NCI-H2171 (cell line): Measurements from ENCODE around the gene SETBP1.

ENCODE experiments used
- DNase-seq: peaks from one replicate; lab custom pipeline; 2025; lab: John Stamatoyannopoulos, UW

The SETBP1 gene

GRCh38 chr18:45026162-45026561, 345.5 kb downstream of the SETBP1 start:
- DNase-seq = no peak

DNA sequence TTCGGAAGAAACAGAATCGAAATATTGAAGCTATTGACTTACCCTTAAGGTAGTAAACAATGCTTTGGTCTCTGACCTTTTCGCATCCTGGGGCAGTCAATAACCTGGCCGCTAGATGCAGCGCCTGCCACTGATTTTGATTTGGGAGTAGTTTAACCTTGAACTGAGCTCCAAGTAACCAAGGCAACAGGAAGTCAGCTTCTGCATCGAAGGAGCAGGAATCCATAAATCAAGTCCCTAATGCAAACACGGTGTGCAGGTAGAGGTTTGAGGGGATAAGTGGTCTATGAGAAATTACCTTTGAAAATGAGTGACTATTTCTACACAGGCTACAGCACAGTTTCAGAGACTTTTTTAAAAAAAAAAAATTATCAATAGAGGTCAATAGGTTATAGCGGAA, 353.5 kb downstream of the SETBP1 start:
- DNase-seq = no peak

- DNase-seq = no peak
Observed at GRCh38 chr18:45037618-45038017, 356.9 kb downstream of the SETBP1 start.

- DNase-seq = no peak
Observed at GRCh38 chr18:45039376-45039775, 358.7 kb downstream of the SETBP1 start.

- no peak for DNase-seq
Observed at GRCh38 chr18:45040879-45041278, 360.2 kb downstream of the SETBP1 start.

- DNase-seq = no peak
Observed at GRCh38 chr18:45044787-45045186, 364.1 kb downstream of the SETBP1 start.

GRCh38 chr18:45046228-45046627, 365.5 kb downstream of the SETBP1 start:
- DNase-seq = peak; percentile 21

GRCh38 chr18:45046961-45047360, 366.3 kb downstream of the SETBP1 start:
- DNase-seq = no peak

DNA sequence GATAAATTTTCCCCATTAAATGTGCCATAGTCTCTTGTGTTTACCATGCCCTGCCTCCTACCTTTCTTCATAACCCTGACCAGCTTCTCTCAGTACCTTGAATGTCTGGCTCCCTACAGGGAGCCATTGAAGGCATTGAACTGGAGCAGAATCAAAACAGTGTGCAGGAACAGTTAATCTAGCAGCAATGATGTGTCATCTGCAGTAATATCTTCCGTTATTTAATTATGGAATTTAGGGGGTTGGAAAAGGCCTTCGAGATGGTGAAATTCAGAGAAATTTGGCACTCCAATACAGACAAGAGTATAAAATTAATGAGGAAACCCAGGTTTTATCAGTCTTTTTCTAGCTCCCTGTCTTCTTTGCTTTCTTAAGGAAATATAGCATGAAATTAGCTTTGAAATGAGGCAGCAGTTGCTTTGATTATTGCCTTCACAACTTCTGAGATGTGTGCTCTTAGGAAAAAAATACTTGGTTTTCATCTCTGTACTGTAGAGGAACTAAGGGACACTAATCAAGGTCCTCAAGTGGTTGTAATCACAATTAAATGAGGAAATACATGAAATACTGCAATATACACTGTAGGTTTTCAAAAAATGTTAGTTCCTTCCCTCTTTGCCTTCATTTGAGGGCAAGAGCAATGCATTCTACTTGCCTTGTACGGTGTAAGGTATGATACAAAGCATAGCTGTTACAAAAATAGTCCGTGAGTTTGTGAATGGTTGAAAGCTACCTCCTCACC, 369.1 kb downstream of the SETBP1 start:
- no peak for DNase-seq

- DNase-seq = peak; percentile 2
Observed at GRCh38 chr18:45050712-45051601, 370.3 kb downstream of the SETBP1 start.

- no peak for DNase-seq
Observed at GRCh38 chr18:45054636-45055035, 373.9 kb downstream of the SETBP1 start.

DNA sequence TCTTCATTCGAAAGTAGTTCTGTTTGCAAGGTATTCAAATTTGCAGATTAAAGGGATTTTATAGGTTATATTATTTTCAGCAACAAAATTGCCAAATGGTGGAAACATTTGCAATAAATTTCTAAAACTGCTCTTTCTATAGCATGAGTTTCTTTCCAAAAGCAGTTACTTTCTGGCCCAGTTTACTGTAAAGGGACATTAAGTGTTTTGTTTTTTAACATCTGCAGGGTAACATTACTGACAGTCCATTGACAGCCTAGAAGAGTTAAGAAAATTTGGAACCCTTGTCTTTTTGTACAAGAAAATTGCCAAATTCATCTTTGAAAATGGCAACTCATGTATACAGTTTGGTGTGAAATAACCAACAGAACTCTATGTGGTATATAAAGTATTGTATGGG, 375.1 kb downstream of the SETBP1 start:
- no peak for DNase-seq

GRCh38 chr18:45056926-45057325, 376.2 kb downstream of the SETBP1 start:
- no peak for DNase-seq

DNA sequence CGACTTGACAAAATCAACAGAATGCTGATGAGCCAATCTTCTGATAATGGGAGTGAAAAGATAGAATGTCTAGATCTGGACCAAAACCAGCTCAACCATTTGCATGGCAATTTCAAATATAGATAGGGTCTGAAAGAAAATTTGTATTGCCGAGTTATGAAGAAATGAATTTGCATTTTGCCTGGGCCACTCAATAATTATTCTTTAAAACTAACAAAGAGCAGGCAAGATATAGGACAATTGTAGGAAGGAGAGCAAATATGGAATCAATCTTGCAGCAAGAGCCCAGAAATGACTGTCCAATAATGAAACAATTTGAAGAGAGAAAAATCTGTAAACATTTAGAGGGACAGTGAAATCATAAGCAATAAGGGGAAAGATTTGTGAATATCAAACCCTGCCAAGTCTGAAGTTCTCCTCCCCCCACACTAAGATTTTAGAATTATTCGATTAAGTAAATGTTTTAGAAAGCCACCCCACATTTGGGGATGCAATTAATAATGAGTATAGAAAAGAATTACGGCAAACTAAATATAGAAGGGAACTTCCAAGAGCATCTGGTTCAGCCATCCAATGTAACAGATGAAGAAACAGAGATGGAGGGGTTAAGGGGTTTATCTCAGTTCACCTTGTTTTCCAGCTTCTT, 377.4 kb downstream of the SETBP1 start:
- DNase-seq = no peak

DNA sequence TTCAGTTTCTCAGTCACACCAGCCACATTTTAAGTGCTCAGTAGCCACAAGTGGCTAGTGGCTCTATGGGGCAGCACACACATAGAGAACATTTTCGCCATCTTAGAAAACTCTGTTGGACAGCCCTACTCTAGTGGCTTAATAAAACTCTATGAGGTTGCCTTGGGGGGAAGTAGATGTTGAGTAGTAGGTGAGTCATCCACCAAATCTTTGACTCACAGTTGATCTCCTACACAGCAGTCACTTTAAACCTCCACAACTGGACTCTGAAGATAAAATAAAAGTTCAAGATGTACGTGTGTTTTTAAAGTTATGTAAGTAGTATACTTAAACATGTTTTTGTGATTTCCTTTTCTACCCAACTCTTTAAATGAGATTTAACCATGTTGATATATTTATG, 379.0 kb downstream of the SETBP1 start:
- DNase-seq = no peak

- no peak for DNase-seq
Observed at GRCh38 chr18:45060102-45060501, 379.4 kb downstream of the SETBP1 start.

DNA sequence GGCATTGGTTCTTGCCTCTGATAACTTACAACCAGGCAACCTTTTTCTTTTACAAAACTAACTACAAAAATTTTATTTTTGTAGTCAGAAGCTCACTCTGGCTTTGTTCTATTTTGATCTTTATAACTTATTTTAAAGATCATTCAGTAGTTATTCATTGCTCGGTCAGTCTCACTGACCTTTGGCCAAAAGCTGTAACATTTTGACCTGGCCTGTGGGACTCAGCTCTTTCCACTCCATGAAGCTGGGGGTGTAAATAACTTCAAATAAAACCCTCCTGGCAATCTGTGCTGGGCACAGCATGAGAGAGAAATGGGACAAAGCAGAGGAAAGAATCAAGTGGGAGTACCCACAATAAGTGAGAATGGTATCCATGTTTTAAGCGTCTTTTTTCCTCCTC, 380.7 kb downstream of the SETBP1 start:
- DNase-seq = no peak

DNA sequence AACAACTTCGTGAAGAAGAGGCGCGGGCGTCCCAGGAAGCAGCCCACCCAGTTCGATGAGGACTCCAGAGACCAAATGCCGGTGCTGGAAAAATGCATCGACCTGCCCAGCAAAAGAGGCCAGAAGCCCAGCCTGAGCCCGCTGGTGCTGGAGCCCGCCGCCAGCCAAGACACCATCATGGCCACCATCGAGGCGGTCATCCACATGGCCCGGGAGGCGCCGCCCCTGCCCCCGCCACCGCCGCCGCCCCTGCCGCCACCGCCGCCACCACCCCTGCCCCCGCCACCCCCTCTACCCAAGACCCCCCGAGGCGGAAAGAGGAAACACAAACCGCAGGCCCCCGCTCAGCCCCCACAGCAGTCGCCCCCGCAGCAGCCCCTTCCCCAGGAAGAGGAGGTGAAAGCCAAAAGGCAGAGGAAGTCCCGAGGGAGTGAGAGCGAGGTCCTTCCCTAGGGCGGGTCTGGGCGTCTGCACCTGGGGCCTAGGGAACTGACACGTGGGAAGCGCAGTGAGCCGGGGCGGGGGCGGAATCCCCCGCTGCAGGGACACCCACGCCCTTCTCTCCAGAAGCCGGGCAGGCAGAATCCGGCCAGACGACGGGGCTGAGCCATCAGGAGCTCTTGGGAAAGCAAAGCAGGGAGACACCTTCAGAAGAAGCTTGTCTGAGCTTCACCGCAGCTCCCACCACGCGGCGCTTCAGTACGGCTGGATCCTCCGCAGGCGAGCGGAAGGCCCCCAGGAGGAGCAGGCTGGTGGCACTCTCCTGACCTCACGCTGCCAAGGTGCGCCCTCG, 382.8 kb downstream of the SETBP1 start:
- no peak for DNase-seq

GRCh38 chr18:45066210-45066609, 385.5 kb downstream of the SETBP1 start:
- no peak for DNase-seq

GRCh38 chr18:45066886-45067285, 386.2 kb downstream of the SETBP1 start:
- no peak for DNase-seq

DNA sequence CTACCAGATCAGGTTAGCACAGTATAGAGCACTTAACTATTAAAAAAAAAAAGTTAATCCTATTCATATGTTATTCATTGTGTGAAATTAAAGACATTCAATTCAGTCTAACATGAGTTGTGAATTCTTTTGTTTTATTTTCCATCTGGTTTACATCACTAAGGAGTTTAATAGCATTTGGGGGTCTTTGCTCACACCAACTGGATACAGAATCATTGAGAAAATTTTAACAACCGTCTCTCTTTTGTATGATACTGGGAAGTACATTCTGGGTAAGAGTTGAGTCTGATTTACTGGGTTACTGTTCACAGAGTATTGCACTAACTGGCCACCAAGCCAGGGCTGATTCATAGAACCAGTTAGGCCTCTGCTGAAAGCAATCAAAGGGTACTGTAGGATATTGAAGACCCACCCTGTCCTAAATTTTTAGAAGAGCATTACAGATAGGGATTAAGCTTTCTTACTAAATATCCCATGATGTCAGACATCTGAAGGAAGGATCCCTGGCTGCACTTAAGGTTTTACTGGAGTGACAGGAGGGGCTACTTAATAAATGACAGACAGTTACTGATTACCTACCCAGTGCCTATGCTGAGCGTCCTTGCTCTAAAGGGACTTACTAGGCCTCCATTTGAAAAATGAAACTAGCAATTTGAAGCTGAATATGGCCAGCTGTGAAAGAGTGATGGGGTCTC, 387.9 kb downstream of the SETBP1 start:
- no peak for DNase-seq
